H1 (cell line): ENCODE data around the gene RELT.

Source experiments
- CBX8 ChIP-seq: fragments of 300-800, 300-1000 bp; sonication (generic); IDR thresholded peaks from 2 replicates; pipeline ENCODE4 v1.7.1; 2016; ENCODE audit warnings: low read depth, low read length, borderline replicate concordance
- CTCF ChIP-seq, 3 experiments: IDR thresholded peaks; 1 replicate in 2 of 3; 2 replicates in 1 of 3; pipeline versions ENCODE4 v1.5.1 to v1.6.1; 2011; ENCODE audit warnings: low read length in 3 of 3, mild to moderate bottlenecking in 3 of 3, inconsistent platforms in 2 of 3, low read depth in 1 of 3, moderate library complexity in 1 of 3; ENCODE audit not compliant: insufficient read depth in 1 of 3; ENCODE audit errors: control extremely low read depth in 1 of 3
- EZH2 ChIP-seq: fragments of 200-600 bp; sonication (generic); IDR thresholded peaks from 2 replicates; pipeline ENCODE4 v1.7.1; 2012; ENCODE audit warnings: low read depth, mild to moderate bottlenecking, moderate library complexity, low read length, inconsistent platforms; ENCODE audit not compliant: severe bottlenecking
- JUN ChIP-seq: IDR thresholded peaks from 2 replicates; pipeline ENCODE4 v1.6.1; 2011; ENCODE audit warnings: low read depth, mild to moderate bottlenecking, improper control_type of control experiment, low read length
- JUND ChIP-seq: IDR thresholded peaks from 2 replicates; pipeline ENCODE4 v1.6.1; 2011; ENCODE audit warnings: mild to moderate bottlenecking, improper control_type of control experiment, low read length
- POLR2A ChIP-seq, 2 experiments: IDR thresholded peaks; 1 replicate in 1 of 2; 2 replicates in 1 of 2; pipeline ENCODE4 v1.6.1; 2011; ENCODE audit warnings: low read depth in 2 of 2, low read length in 2 of 2, mild to moderate bottlenecking in 2 of 2; ENCODE audit errors: control extremely low read depth in 1 of 2
- POLR2AphosphoS5 ChIP-seq: IDR thresholded peaks from 2 replicates; pipeline ENCODE4 v1.6.1; 2011; ENCODE audit warnings: low read depth, low read length
- RAD21 ChIP-seq, 2 experiments: IDR thresholded peaks in 1 of 2; conservative IDR thresholded peaks in 1 of 2; 2 replicates each; pipeline ENCODE4 v1.6.1; 2011; ENCODE audit warnings: low read depth in 2 of 2, low read length in 2 of 2, improper control_type of control experiment in 1 of 2, inconsistent platforms in 1 of 2, mild to moderate bottlenecking in 1 of 2, moderate library complexity in 1 of 2
- RFX5 ChIP-seq: IDR thresholded peaks from 2 replicates; pipeline ENCODE4 v1.6.1; 2011; ENCODE audit warnings: low read depth, low read length, improper control_type of control experiment, borderline replicate concordance
- TAF1 ChIP-seq: IDR thresholded peaks from 2 replicates; pipeline ENCODE4 v1.6.1; 2011; ENCODE audit warnings: mild to moderate bottlenecking, low read depth, low read length
- YY1 ChIP-seq: IDR thresholded peaks from 2 replicates; pipeline ENCODE4 v1.6.1; 2011; ENCODE audit warnings: low read depth, mild to moderate bottlenecking, low read length

DNA sequence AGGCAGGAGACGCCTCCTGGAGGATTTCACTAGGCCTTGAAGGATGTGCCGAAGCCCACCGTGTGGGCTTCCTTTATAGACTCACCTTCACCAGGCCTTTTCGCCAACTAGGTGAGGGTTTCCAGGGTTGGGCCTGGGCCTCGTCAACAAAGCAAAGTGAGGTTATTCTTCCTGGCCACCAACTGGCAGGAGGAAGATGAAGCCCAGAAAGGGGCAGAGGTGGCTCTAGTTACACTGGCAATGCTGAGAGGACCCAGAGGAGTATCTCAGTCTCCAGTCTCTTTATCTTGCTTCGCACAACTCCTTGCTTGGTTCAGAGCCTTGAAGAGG, 404 bp upstream of the RELT start:
- TF ChIP-seq EZH2 (no peak), POLR2A (IDR thresholded peaks at IDR 0.05; ENCODE audit: control extremely low read depth in 1 of 2, low read depth in 2 of 2, low read length in 2 of 2) (no peak), JUN (no peak), JUND (no peak), CTCF (IDR thresholded peaks at IDR 0.05; ENCODE audit: control extremely low read depth in 1 of 3, insufficient read depth in 1 of 3, low read depth in 1 of 3, low read length in 3 of 3) (no peak), TAF1 (no peak), RFX5 (no peak), RAD21 (IDR thresholded peaks at IDR 0.05 in 1 of 2, conservative IDR thresholded peaks at IDR 0.05 in 1 of 2; ENCODE audit: low read depth in 2 of 2, low read length in 2 of 2) (no peak), YY1 (no peak), CBX8 (no peak), POLR2AphosphoS5 (no peak)
